SK-N-MC (cell line): ENCODE results near the gene LENG9.

Source experiments
- DNase-seq: peaks from one replicate; pipeline ENCODE4 v3.0.0-alpha.2; 2011; ENCODE audit warnings: low read depth, low spot score
- H3K27ac ChIP-seq: fragments of 200-600 bp; sonication (generic); 2 replicates; pipeline ENCODE4 v1.5.1; 2016; ENCODE audit warnings: mixed run types
- H3K36me3 ChIP-seq: fragments of 200-600 bp; sonication (generic); 2 replicates; pipeline ENCODE4 v1.6.1; 2017; ENCODE audit warnings: antibody characterized with exemption, low read length, mixed read lengths; ENCODE audit not compliant: insufficient read depth
- H3K4me3 ChIP-seq: fragments of 200-600 bp; sonication (generic); 2 replicates; pipeline ENCODE4 v1.5.1; 2016
- H3K9ac ChIP-seq: fragments of 200-600 bp; sonication (generic); 2 replicates; pipeline ENCODE4 v1.8.0; 2017; ENCODE audit warnings: mixed run types, mixed read lengths; ENCODE audit not compliant: insufficient read length
- H3K9me3 ChIP-seq: fragments of 200-600 bp; sonication (generic); 2 replicates; pipeline ENCODE4 v1.6.1; 2017; ENCODE audit warnings: low read depth, mild to moderate bottlenecking, antibody characterized with exemption, low read length, moderate library complexity, mixed read lengths
- EZH2 ChIP-seq: fragments of 200-600 bp; sonication (generic); IDR thresholded peaks from one replicate; pipeline ENCODE4 v1.6.1; 2017; ENCODE audit warnings: antibody characterized with exemption
- FOXP2 ChIP-seq: optimal IDR thresholded peaks from 2 replicates; pipeline ENCODE3; 2011; ENCODE audit warnings: mild to moderate bottlenecking, moderate library complexity; ENCODE audit not compliant: insufficient read depth; ENCODE audit errors: extremely low read length, control extremely low read depth
- POLR2AphosphoS5 ChIP-seq: IDR thresholded peaks from 2 replicates; pipeline ENCODE4 v1.6.1; 2012; ENCODE audit warnings: mild to moderate bottlenecking, low read depth, low read length, borderline replicate concordance

The LENG9 gene

DNA sequence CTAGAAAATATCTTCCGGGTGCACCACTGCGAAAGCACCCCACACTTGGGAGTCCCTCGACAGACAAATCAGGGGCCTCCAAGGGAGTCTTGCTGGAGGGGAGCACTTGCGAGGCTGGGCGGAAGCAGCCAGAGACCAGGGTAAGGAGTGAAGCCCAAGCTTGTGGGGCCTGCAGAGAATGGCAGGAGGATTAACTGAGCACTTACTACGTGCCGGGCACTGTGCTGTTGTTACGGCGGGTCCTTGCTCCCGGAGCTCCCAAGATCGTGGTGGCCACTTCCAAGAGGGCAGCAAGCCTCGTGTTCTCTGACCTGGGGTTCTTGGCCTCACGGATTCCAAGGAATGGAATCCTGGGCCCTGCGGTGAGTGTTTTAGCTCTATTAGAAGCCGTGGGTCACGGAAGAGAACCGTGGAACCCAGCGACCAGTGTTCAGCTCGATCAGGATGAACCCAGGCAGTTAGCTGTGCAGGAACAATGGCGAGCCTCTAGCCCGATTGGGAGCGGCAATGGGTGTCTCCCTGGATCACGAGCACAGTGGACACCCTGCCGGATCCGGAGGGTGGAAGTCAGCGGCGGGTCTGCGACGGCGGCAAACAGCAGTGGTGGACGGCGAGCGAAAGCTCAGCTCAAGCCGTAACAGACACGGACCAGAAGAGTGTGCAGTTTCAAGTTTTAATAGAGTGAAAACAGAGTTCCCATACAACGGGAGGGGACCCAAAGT is 38.8 kb downstream of the LENG9 start:
- no peak for DNase-seq
- TF ChIP-seq EZH2 (no peak), FOXP2 (no peak), POLR2AphosphoS5 (no peak)
- H3K9me3 ChIP-seq: no peaks in the 10 kb centered on the region
- no peaks in the 10 kb centered on the region for H3K36me3 ChIP-seq
- H3K27ac ChIP-seq: no peak overlapping the region
- H3K4me3 ChIP-seq: no peak overlapping the region
- H3K9ac ChIP-seq: no peak overlapping the region

DNA sequence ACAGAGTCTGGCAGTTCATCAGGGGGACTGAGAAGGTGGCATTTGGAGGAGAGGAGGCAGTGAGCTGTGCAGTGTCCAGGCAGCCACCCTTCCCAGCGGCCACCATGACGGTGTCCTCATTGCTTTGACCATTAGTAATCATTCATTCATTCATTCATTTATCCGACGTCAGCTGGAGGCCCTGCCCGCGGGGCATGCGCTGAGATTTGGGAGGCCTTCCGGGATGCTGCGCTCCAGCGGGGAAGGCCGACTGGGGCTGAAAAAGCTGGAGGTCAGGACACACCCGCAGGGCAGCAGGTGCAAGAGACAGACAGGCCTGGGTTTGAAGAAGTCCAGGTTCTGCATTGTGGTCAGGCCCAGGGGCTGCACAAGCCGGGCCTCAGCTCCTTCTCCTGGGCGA is 39.4 kb downstream of the LENG9 start:
- H3K36me3 ChIP-seq: no peaks in the 10 kb centered on the region
- TF ChIP-seq FOXP2 (no peak), EZH2 (no peak), POLR2AphosphoS5 (no peak)
- no peak for DNase-seq
- no peaks in the 10 kb centered on the region for H3K9me3 ChIP-seq
- H3K9ac ChIP-seq: no peak overlapping the region
- no peak overlapping the region for H3K4me3 ChIP-seq
- no peak overlapping the region for H3K27ac ChIP-seq

DNA sequence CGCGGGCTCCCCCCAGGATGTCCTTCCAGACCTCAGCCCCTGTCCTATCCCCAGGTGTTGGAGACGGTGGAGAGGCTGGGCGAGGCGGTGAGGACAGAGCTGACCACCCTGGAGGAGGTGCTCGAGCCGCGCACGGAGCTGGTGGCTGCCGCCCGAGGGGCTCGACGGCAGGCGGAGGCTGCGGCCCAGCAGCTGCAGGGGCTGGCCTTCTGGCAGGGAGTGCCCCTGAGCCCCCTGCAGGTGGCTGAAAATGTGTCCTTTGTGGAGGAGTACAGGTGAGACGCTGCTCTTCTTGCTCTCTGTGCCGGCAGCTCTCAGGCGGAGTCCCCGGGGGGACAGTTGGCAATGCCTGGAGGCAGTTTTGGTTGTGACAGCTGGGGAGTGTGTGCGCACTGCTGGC is 41.4 kb downstream of the LENG9 start:
- Histone ChIP-seq H3K9me3 (no peaks in the 10 kb centered on the region), H3K9ac (no peak overlapping the region), H3K4me3 (no peak overlapping the region), H3K36me3 (no peaks in the 10 kb centered on the region), H3K27ac (no peak overlapping the region)
- DNase-seq: no peak
- TF ChIP-seq POLR2AphosphoS5 (no peak), EZH2 (no peak), FOXP2 (no peak)

DNA sequence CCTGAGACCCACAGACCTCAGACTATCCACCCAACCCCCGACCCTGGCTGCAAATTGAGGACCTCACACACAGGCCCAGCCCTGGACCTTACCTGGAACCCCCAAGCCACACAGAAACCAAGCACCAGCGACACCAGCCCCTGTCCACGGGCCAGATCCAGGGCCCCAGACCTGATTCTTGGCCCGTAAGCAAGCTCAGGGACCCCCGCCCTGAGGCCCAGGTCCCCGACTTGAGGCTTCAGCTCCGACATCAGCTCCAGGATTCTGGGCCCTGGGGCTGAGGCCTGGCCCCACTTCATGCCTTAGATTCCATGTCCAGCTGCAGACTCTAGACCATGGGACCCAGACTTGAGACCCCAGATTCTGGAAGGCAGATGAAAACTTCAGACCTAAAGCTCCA is 42.1 kb downstream of the LENG9 start:
- Histone ChIP-seq H3K27ac (no peak overlapping the region), H3K9ac (no peak overlapping the region), H3K36me3 (no peaks in the 10 kb centered on the region), H3K9me3 (no peaks in the 10 kb centered on the region), H3K4me3 (no peak overlapping the region)
- TF ChIP-seq EZH2: no peak
- TF ChIP-seq POLR2AphosphoS5: no peak
- no peak for TF ChIP-seq FOXP2
- no peak for DNase-seq

DNA sequence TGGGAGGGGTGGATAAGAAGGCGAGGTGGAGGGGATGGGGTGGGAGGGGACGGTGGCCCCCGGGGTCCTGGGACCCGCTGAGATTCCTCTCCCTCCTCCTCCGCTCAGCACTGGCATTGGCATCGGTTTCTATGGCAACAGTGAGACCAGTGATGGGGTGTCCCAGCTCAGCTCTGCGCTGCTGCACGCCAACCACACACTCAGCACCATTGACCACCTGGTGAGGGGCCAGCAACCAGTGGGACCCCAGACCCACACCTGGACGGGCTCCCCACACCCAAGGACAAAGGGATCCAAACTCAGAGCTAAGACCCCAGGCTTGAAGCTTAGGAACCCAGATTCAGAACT is 42.4 kb downstream of the LENG9 start:
- Histone ChIP-seq H3K4me3 (no peak overlapping the region), H3K36me3 (no peaks in the 10 kb centered on the region), H3K27ac (no peak overlapping the region), H3K9me3 (no peaks in the 10 kb centered on the region), H3K9ac (no peak overlapping the region)
- TF ChIP-seq EZH2 (no peak), POLR2AphosphoS5 (no peak), FOXP2 (no peak)
- no peak for DNase-seq

DNA sequence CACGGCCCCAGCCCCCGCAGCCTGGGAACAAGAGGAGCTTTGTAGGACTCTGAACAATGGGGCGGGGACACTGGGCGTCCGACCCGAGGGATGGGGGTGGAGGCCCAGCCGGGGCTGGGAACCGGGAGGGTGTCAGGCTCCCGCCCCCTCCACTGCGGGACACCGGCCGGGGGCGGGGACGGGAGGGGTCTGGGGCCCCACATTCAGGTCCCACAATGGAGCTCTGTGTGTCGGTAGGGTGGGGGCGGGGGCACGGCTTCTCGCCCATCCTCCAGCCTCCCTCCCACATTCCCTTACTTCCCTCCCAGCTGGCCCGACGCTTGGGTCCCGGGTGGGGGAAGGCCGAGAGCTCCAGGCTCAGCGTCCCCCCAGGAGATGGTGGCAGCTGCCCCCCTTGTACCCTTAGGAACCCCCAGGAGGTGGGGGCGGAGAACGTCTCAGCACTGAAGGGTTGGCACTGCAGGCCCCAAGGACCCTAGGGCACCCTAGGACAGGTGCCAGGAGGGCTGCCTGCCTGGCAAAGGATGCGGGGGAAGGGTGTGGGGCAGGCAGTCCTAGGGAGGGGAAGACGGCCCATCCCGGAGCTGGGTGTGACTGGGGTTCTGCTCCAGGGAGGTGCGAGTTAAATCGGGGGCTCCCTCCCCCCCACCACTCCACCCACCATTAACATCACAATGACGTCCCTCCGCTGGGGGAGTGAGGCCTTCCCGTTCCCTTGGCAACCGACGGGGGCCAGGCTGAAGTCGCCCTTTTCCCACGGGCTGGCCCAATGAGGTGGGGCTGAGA is 43.0 kb downstream of the LENG9 start:
- no peaks in the 10 kb centered on the region for H3K36me3 ChIP-seq
- H3K9me3 ChIP-seq: no peaks in the 10 kb centered on the region
- TF ChIP-seq FOXP2 (no peak), POLR2AphosphoS5 (no peak), EZH2 (no peak)
- no peak overlapping the region for H3K9ac ChIP-seq
- H3K4me3 ChIP-seq: 0 out of 2 replicates have a peak overlapping the region, but pooled peaks have one; percentile 25
- no peak overlapping the region for H3K27ac ChIP-seq
- DNase-seq: no peak

DNA sequence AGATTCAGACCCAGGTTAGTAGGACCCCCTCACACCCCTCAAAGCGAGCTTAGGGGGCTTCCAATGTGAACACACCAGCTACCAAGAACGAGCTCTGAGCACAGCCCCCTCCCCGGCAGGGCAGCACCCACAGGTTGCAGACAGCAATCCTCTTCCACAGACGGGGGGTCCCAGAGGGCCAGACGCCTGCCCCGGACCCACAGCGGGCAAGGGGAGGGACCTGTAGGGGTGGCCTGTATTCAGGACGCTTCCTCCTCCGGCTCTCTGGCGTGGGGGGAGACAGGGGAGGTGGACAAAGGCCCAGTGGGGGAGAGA is 43.6 kb downstream of the LENG9 start:
- TF ChIP-seq FOXP2 (no peak), EZH2 (no peak), POLR2AphosphoS5 (no peak)
- no peak overlapping the region for H3K4me3 ChIP-seq
- no peaks in the 10 kb centered on the region for H3K36me3 ChIP-seq
- DNase-seq: no peak
- no peak overlapping the region for H3K9ac ChIP-seq
- H3K27ac ChIP-seq: no peak overlapping the region
- no peaks in the 10 kb centered on the region for H3K9me3 ChIP-seq

DNA sequence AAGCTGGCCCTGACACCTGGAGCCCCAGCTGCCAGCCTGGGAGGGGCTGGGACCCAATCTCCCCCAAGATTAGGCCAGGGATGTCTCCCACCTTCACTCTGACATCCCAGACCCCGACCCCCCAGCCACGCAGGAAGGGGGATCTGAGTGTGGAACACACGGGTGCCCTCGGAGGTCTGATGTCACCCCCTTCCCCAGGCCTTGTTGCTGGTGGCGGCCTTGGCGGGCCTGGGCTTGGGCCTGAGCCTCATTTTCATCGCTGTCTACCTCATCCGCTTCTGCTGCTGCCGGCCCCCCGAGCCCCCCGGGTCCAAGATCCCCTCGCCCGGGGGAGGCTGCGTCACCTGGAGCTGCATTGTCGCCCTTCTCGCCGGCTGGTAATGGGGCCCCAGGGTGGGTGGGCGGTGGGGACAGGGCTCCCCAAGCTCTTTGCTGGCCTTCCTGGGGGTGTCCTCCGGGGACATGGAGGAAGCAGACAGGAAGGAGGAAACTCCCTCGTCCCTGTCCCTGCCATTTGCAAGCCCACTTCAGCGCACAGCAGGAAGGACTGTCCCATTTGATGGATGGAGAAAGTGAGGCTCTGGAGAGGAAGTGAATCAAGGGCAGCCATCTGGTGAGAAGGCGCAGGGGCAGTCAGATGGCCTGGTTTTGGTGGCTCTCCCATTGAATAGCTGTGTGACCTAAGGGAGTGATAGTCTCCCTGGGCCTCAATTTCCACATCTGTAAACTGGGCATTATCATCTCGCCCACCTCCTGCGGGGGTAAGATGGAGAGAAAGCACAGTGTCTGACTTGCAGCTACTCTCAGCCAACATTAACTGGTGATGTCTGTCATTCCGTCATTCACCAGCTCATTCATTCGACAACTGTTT is 44.4 kb downstream of the LENG9 start:
- no peak overlapping the region for H3K9ac ChIP-seq

More for the DNA sequence above, 44.4 kb downstream of the LENG9 start:
- H3K9me3 ChIP-seq: no peaks in the 10 kb centered on the region
- no peak overlapping the region for H3K4me3 ChIP-seq
- no peak for TF ChIP-seq FOXP2
- no peak for TF ChIP-seq POLR2AphosphoS5
- no peak for DNase-seq
- no peaks in the 10 kb centered on the region for H3K36me3 ChIP-seq
- no peak overlapping the region for H3K27ac ChIP-seq
